ENCODE results near the gene EEFSEC. TPM values are rescaled to one million over a fixed set of nuclear protein-coding genes. Genes with fewer than 3 reads are reported as not detected.

The EEFSEC gene
- total RNA-seq, 4 donors from 2014 or later: 11.5 to 18.7 (median 14.9) TPM

DNA sequence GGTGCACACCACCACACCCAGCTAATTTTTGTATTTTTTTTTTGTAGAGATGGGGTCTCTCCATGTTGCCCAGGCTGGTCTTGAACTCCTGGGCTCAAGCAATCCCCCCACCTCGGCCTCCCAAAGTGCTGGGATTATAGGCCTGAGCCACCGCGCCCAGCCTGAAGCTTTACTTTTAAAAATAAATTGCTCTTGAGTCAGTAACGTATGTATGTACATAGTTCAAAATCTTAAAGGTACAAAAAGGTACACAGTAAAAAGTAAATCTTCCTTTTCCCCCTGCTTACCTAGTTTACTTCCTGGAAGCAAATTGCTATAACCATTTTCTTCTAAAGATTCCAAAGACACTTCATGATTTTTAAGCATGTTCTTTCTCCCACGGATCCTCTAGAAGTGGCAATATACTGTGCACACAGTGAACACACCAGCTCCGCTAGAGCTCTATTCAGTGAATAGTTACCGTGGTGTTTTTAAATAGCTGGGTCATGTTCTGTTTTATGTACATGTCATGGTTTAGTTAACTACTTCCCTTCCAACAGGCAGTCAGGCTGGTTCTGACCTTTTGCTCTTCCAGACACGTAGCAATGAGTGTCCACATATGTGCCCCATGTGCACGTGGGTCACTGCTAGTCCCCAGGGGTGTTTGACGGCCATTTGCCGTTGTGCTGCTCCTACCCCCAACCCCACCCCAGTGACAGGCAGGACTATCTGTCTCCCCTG is 82.1 kb downstream of the EEFSEC start:
- H3K4me3 ChIP-seq: no peak overlapping the region
- no peaks in the 10 kb centered on the region for H3K36me3 ChIP-seq
- WGBS, 2 donors: 75 to 83% methylated on average over 11 of the region's 11 CpGs
- H3K4me1 ChIP-seq: peaks cover 0 to 6% (median 0%) of the 10 kb centered on the region in 3 donors
- TF ChIP-seq, protein P1, sequence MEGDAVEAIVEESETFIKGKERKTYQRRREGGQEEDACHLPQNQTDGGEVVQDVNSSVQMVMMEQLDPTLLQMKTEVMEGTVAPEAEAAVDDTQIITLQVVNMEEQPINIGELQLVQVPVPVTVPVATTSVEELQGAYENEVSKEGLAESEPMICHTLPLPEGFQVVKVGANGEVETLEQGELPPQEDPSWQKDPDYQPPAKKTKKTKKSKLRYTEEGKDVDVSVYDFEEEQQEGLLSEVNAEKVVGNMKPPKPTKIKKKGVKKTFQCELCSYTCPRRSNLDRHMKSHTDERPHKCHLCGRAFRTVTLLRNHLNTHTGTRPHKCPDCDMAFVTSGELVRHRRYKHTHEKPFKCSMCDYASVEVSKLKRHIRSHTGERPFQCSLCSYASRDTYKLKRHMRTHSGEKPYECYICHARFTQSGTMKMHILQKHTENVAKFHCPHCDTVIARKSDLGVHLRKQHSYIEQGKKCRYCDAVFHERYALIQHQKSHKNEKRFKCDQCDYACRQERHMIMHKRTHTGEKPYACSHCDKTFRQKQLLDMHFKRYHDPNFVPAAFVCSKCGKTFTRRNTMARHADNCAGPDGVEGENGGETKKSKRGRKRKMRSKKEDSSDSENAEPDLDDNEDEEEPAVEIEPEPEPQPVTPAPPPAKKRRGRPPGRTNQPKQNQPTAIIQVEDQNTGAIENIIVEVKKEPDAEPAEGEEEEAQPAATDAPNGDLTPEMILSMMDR (IDR thresholded peaks at IDR 0.05): no peak
- no peak for TF ChIP-seq POLR2A (IDR thresholded peaks at IDR 0.05)
- H3K27me3 ChIP-seq: no peaks in the 10 kb centered on the region
- intact Hi-C loops (cut with DNase I): no loop called here
- no peak overlapping the region for H3K27ac ChIP-seq
- DNase-seq: no peak
- no peaks in the 10 kb centered on the region for H3K9me3 ChIP-seq

GRCh38 chr3:128236657-128237056 is 83.4 kb downstream of the EEFSEC start:
- intact Hi-C loops (cut with DNase I): no loop called here
- 81 to 91% methylated on average over 8 of the region's 8 CpGs for WGBS, 2 donors
- no peak overlapping the region for H3K27ac ChIP-seq
- no peaks in the 10 kb centered on the region for H3K27me3 ChIP-seq
- no peaks in the 10 kb centered on the region for H3K9me3 ChIP-seq
- TF ChIP-seq POLR2A (IDR thresholded peaks at IDR 0.05): no peak
- TF ChIP-seq, protein P1 (IDR thresholded peaks at IDR 0.05): no peak
- H3K36me3 ChIP-seq: no peaks in the 10 kb centered on the region
- no peak overlapping the region for H3K4me3 ChIP-seq
- DNase-seq: no peak
- H3K4me1 ChIP-seq: peaks cover 0 to 1% (median 0%) of the 10 kb centered on the region in 3 donors

DNA sequence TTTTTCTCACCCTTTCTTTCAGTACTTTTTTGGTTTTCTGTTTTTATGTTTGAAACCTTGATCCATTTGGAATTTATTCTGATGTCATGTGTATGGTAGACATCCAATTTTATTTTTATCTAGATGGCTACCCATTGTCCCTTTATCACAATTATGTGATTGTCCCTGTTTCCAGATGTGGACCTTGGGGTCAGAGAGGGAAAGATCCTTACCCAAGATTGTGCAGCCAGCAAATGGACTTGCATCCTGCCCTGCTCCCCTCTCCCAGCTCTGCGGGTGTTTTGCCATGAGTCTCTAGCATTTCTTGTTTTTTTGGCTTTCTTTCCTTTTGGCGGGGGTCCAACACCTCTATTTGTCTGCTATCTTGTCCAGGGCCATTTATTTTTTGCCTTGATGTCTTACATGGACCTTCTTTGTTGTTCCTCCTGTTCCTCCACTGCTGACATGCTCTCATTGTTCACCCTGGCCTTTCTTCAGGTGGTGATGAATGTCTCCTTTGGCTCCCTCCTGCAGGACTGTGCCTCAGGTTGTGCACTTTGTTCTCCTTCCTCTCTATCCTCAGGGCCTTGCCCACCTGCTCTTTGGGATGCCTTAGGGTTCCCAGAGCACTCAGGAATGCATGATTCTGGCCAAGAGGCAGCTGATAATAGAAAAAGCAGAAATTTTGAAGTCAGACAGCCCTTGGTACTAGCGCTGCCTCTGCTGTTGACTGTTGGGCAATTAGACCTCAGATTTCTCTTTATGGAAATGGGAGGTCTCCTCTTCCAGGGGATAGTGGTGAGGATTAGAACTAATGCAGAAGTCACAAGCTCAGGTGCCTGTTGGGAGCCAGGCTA is 84.3 kb downstream of the EEFSEC start:
- Histone ChIP-seq H3K4me3 (no peak overlapping the region), H3K9me3 (no peaks in the 10 kb centered on the region), H3K27me3 (no peaks in the 10 kb centered on the region), H3K4me1 (no peaks in the 10 kb centered on the region), H3K36me3 (no peaks in the 10 kb centered on the region), H3K27ac (no peak overlapping the region)
- WGBS, 2 donors: 52 to 58% methylated on average over 2 to 3 of the region's 3 CpGs
- intact Hi-C loops (cut with DNase I): no loop called here
- no peak for TF ChIP-seq POLR2A (IDR thresholded peaks at IDR 0.05)
- TF ChIP-seq, protein P1 (IDR thresholded peaks at IDR 0.05): no peak
- DNase-seq: no peak

- intact Hi-C loops (cut with DNase I): no loop called here
- H3K27ac ChIP-seq: no peak overlapping the region
- no peak for DNase-seq
- no peak for TF ChIP-seq POLR2A (IDR thresholded peaks at IDR 0.05)
- TF ChIP-seq, protein P1 (IDR thresholded peaks at IDR 0.05): no peak
- H3K27me3 ChIP-seq: no peaks in the 10 kb centered on the region
- no peaks in the 10 kb centered on the region for H3K9me3 ChIP-seq
- H3K4me3 ChIP-seq: no peak overlapping the region
- no peaks in the 10 kb centered on the region for H3K36me3 ChIP-seq
- no peaks in the 10 kb centered on the region for H3K4me1 ChIP-seq
Observed at GRCh38 chr3:128238184-128238489, 84.9 kb downstream of the EEFSEC start.

DNA sequence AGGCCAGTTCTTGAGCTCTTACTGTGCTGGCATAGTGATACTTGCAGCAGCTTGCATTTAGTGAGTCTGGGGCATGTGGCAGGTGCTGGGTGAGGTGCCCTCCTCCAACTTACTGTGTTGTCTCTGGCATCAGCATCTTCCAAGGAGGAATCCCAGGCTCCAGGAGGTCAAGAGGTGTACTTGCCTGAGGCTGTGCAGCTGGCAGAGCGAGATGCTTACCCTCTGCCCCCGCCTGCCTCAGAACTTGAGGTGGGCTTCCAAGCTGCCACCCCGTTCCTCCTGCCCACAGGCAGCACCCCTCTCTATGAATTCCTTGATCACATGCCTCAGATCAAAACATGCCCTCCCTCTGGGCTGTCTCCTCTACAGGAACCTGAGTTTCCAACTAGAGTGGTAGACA is 86.0 kb downstream of the EEFSEC start:
- Histone ChIP-seq H3K4me1 (no peaks in the 10 kb centered on the region), H3K36me3 (no peaks in the 10 kb centered on the region), H3K9me3 (no peaks in the 10 kb centered on the region), H3K27me3 (no peaks in the 10 kb centered on the region), H3K27ac (no peak overlapping the region), H3K4me3 (no peak overlapping the region)
- TF ChIP-seq, protein P1 (IDR thresholded peaks at IDR 0.05): no peak
- intact Hi-C loops (cut with DNase I): no loop called here
- 90 to 96% methylated on average over 3 of the region's 3 CpGs for WGBS, 2 donors
- DNase-seq: no peak

Data from esophagus squamous epithelium (tissue), 5 donors.